Stimulated activated CD4-positive, alpha-beta T cell treated with anti-CD3 and anti-CD28 coated beads, Interleukin-4, amount 100 ng/mL, for 4 hours (primary cell): ENCODE results near the gene TAX1BP1.

Experiments
- DNase-seq, 2 experiments: peaks; one replicate each; pipeline ENCODE4 v3.0.0-alpha.2; 2020

TAX1BP1 gene

GRCh38 chr7:27782849-27783248, 42.9 kb downstream of the TAX1BP1 start:
- DNase-seq: no peak

GRCh38 chr7:27784399-27785053, 44.6 kb downstream of the TAX1BP1 start:
- DNase-seq: no peak

- no peak for DNase-seq
Observed at GRCh38 chr7:27788437-27788836, 48.5 kb downstream of the TAX1BP1 start.

GRCh38 chr7:27793780-27794179, 53.8 kb downstream of the TAX1BP1 start:
- no peak for DNase-seq

DNA sequence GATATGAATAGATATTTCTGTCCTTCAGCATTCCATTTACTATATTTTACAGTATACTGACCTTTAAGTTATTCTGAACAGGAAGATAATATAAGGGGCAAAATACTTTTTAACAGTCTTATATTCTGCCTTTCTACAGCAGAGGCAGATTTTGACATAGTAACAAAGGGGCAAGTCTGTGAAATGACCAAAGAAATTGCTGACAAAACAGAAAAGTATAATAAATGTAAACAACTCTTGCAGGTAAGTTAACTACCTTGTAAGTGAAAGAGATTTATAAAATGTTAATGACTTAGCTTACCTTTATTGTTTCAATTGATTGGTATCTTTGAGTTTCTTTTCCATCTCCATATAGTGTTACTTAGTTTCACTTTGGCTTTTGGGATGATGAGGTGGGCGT, 56.0 kb downstream of the TAX1BP1 start:
- no peak for DNase-seq

DNA sequence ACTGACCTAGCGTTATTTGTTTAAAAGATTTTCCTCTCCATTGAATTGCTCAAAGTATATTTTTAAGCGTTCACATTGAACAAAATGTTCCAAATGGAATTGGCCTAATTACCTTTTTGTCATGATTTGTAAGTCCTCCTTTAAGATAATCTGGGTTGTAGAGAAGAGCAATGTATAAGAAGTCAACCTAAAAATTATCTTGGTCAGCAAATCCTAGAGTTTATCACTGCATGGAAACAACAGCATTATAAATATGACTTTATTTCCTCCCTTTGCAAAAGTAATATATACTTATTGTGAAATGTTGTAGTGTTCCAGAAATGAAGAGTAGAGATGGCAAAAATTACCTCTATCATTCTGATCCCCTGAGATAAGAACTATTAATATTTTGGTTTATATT, 59.2 kb downstream of the TAX1BP1 start:
- no peak for DNase-seq

DNA sequence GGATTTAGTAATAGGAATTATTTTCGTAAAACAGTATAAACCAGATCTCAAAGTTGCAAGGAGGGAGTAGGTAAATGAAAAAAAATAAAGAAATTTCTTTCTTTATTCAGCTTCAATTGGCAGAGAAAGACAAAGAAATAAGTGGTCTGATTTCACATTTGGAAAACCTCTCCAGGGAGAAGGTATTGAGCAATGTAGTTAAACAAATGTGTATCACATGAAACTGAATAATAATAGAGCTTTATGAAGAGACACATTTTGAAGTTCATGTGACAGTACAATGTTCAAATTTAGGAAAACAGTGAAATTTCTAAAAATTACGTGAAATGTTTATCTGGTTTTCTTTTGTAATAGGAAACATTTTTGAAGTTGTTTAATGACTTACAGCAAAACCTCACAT, 63.0 kb downstream of the TAX1BP1 start:
- no peak for DNase-seq

GRCh38 chr7:27804139-27804538, 64.2 kb downstream of the TAX1BP1 start:
- DNase-seq: no peak

- no peak for DNase-seq
Observed at GRCh38 chr7:27808626-27809025, 68.7 kb downstream of the TAX1BP1 start.

DNA sequence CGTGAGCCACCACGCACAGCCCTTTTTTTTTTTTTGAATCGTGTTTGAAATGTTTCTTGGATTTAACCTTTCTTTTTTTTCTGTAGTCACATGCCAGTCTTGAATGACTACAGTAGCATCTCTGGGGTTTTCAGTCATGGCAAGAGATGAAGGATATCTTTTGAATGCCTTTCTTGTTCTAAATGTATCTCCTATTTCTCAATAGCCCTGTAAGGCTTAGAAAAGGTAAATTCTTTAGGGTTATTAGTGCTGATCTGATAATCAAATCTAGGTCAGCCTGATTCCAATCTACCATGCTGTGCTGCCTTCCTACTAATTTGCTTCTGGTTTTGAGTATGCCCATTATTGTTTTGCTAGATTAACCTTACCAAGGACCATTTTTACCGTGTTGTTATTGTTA, 70.2 kb downstream of the TAX1BP1 start:
- no peak for DNase-seq

GRCh38 chr7:27812706-27813105, 72.7 kb downstream of the TAX1BP1 start:
- no peak for DNase-seq

GRCh38 chr7:27822245-27822644, 82.3 kb downstream of the TAX1BP1 start:
- DNase-seq: no peak

- no peak for DNase-seq
Observed at GRCh38 chr7:27825891-27826290, 85.9 kb downstream of the TAX1BP1 start.

DNA sequence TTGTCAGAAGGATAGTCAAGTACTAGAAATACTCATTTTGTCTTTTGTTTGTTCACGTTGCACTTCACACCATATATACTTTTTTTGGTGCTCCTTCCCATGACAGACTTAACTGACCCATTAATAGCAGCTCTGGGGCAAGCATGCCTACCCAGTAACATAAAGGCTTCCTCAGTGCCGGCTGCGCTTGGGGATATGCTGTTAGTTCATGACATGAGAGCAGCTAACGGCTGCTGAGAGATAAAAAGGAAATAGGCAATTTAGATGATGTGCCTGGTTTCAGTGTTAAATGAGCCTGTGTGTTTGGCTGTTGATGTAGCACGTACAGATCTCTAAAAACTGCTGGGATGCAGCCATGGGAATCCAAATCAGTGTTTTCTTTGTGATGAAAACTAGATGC, 86.4 kb downstream of the TAX1BP1 start:
- DNase-seq: no peak

- no peak for DNase-seq
Observed at GRCh38 chr7:27834179-27834921, 94.4 kb downstream of the TAX1BP1 start.

GRCh38 chr7:27835376-27835775, 95.4 kb downstream of the TAX1BP1 start:
- no peak for DNase-seq

GRCh38 chr7:27836536-27836935, 96.6 kb downstream of the TAX1BP1 start:
- DNase-seq: no peak

- DNase-seq: no peak
Observed at GRCh38 chr7:27839099-27839498, 99.1 kb downstream of the TAX1BP1 start.

DNA sequence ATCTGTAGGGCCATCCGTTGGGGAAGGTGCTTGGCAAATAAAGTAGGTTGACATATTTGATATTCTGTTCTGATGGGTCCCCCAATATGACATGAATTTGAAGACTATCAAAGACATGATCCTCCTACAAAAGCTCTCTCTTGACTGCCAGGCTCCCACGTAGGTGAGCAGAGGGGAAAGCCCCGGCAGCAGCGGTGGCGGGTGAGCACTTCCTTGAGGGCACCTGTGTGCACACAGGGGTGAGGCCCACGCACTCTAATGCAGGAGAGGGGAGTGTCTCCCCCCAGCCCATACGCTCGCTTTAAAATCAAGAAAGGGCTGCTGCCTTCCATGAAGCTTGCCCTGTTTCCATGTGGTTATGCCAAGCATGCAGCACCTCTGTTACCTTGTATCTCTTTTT, 100.4 kb downstream of the TAX1BP1 start:
- peak; percentile 34 to 65 for DNase-seq

DNA sequence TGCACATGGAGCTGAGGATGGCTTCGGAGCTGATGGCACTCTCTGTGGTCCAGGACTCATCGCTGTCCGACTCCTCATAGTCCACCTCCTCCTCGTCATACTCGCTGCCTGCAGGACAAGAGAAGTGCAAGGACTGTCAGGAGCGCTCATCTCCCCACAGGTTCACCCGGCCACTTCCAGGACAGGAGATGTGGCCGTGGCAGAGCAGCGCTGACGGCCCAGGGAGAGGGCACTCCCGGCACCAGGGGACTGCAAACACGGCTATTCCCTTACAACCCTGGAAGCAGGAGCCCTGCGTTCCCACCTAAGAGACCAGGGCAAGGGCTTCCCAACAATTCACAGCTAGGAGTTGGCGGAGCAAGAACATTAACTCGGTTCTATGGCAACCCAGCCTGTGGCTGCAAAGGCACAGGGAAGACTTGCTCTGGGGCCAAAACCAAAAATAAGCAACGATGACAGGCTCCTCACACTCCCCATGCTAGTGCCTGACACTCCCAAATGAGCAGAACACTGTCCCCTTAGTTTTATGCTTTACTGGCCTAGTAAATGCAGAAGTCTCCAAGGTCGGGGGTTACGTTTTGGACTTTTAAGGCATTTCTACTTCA, 100.9 kb downstream of the TAX1BP1 start:
- DNase-seq: no peak

DNA sequence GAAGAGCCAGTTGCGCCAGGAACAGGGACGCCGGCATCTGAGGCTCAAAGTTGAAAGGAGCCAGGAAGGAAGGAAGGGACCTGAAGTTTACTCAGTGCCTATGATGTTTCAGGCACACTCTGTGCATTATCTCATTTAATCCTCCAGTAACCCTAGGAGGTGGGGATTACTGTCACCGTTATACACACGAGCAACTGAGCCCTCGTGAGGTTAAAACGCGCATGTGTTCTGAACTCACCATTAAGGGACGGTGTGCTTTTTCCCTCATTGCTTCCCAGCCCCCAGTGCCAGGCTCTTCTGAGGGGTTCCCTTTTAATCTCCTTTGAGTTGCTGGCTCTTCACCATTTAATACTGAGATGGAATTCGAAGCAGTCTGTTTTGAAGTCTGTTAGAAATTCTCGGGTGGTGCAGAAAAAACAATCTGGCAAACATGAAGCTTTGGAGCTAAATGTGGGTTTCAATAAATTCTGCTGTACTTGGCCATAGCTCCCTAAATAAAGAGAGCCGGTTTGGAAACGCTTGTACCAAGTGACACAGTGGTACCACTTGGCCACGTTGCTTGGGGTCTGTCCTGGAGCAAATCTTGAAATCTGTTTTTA, 102.2 kb downstream of the TAX1BP1 start:
- DNase-seq: no peak

- no peak for DNase-seq
Observed at GRCh38 chr7:27842851-27843250, 102.9 kb downstream of the TAX1BP1 start.

DNA sequence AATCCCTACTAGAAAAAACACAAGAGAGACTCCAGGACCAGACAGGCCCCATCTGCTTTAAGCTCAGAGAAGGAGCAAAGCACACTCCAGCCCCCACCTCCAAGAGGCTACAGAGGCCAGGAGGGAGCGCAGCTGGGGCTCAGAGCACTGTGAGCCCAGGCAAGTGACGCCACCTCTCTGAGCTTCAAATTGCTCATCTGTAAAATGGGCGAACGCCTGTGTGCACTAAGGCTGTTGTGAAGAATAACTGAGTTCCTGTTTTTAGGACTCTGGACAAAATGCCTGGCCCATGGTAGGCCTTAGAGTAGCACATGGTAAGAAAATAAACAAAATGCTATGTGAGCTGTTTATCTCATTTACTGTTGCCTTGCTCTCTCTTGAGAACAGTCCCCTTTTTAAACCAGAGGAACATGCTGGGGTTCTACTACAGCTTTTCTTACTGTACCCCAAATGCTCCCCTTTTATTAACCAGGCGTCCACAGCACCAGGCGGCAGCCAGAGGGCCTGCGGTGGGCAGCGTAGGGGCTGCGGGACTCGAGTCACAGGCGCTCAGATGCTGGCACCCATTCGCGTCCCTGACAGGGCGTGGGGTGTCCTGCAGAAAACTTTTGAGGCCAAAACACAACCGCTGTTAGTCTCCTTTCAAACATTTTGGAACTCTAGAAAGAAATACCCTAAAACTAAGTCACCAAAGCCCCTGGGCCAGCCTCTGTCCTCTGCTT, 103.8 kb downstream of the TAX1BP1 start:
- no peak for DNase-seq
